NCI-H345 treated with DMSO at 0.1 percent for 48 hours (cell line): ENCODE results near the gene CDC14A.
"Not testable (repeated sequence)": the region's sequence is repeated elsewhere in the genome, so short reads cannot be mapped to it uniquely, and the experiment has no call there.

Experiments
- DNase-seq: peaks from one replicate; lab custom pipeline; 2025; ENCODE audit not compliant: unreplicated experiment; lab: John Stamatoyannopoulos, UW

CDC14A gene

DNA sequence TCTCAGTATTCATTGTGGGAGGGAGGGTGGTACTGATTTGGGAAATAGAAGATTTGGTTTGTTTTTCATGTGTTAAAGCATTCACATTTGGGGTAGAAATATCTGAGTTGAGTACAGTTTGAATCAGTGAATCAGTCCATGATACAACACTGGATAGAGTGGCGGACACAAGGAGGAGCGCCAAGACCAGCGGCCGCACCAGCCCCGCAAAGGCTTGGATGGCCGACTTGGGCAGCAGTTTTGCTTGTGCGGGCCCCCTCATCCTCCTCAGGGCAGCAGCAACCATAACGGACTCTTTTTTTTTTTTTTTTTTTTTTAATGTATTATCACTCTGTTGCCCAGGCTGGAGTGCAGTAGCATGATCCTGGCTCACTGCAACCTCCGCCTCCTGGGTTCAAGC is 20.0 kb upstream of the CDC14A start:
- no peak for DNase-seq

DNA sequence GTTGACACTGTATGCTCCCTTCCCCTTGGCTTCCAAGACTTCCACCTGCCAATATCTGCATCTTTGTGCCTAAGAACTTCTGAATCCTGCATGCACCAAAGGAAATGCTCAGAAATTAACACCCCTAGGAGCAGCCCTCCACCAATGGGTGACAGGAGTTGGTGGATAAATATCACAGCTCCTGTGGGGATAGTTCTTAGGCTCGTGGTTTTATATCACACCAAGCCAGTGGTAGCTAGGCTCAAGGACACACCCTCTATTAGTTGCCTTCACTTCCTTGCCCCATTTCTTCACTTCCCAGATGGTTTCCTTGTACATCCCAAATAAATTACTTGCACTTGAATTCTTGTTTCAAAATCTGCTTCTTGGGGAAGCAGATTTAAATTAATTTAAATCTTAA is 16.9 kb upstream of the CDC14A start:
- DNase-seq: no peak

- not testable (repeated sequence) for DNase-seq
Measured at GRCh38 chr1:100337878-100338277, 14.4 kb upstream of the CDC14A start.

GRCh38 chr1:100339735-100340134 is 12.6 kb upstream of the CDC14A start:
- not testable (repeated sequence) for DNase-seq

DNA sequence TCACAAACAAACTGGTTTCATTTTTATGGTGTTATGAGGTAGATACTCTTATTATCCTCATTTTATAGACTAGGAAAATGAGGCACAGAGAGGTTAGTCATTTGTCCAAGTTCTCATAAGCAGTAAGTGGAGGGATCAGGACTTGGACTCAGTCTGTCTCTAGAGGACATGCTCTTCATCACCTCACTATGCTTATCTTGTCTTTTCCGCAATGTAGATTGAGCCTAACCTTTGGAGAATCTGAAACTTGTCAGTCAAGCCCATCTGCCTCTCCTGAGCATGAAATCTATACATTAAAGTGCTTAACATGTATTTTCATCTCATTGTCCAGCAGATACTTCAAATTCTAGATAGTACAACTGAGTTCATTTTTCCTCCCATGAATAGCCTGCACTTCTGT is 11.8 kb upstream of the CDC14A start:
- DNase-seq: no peak

DNA sequence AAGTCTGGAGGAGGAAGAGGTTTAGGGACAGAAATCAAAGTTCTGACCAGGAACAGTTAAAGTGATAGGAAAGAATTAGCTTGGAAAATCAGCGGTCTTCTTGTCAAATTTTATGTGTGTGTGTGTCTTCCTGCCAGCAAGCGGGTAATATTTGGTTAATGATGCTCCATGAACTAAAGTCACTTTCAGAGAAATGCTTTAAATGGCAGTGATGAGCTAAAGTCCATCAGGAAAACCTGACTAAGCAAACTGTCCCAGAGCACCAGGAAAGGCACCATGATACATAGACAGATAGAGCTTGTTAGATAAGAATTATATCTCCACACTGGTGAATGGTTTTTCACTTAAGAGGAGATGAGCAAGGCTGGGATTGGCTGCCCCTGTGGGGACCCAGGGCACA is 10.0 kb upstream of the CDC14A start:
- DNase-seq: no peak

DNA sequence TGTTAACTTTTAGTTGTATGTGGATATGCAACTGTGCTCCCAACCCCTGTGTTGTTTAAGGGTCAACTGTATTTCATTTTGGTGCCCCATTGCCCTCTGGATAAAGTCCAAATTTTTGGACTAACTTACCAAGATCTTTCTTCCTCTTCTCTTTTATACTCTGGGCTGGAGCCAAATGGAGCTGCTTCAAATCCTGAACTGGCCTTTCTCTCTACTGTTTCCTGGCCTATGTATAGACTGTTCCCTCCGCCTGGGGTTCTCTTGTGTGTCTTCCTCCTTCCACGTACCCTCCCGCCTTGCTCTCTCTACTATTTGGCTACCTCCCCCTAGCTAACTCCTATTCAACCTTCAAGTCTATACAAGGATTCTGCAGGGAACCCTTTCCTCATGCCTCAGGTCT is 8.4 kb upstream of the CDC14A start:
- DNase-seq: no peak

DNA sequence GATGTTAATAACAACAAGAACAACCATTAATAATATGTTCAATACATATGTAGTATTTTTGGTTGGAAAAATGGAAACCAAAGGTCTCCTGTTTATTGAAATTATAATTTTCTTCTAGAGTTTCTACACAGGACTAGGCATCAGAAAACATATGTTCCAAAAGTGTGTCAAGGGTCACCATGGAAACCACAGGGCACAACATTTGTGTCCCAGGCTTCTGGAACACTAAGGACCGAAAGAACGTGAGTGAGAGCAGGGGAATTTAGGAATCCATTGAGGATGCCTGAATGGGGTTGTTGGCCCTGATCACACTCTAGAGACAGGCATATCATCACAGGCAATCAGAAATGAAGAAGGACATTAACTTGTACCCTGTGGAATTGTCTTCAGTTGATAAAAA is 7.5 kb upstream of the CDC14A start:
- no peak for DNase-seq

DNA sequence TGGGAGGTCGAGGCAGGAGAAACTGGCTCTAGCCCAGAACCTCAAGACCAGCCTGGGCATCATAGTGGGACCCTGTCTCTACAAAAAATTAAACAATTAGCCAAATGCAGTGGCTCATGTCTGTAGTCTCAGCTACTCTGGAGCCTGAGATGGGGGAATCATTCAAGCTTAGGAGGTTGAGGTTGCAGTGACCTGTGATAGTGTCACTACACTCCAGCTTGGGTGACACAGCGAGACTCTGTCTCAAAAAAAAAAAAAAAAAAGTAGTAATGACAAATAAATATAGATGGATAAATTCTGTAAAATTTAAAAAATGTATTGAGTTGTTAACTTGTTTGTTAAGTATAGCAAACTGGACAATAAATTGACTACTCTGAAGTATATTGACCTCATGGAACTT is 5.9 kb upstream of the CDC14A start:
- DNase-seq: no peak

GRCh38 chr1:100347009-100347966 is 5.0 kb upstream of the CDC14A start:
- DNase-seq: no peak

- no peak for DNase-seq
Measured at GRCh38 chr1:100348549-100349144, 3.7 kb upstream of the CDC14A start.

GRCh38 chr1:100349246-100349645 is 3.1 kb upstream of the CDC14A start:
- DNase-seq: no peak

DNA sequence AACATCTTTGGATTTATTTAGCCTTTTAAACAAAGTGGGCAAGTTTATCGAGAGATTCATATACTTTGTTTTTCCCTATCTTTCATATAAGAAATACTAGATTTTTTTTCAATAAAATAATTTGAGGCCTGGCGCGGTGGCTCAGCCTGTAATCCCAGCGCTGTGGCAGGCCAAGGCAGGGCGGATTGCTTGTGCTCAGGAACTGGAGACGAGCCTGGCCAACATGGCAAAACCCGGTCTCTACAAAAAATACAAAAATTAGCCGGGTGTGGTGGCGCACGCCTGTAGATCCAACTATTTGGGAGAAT is 1.6 kb upstream of the CDC14A start:
- no peak for DNase-seq

GRCh38 chr1:100351095-100351887 is 1.0 kb upstream of the CDC14A start:
- peak; percentile 93 for DNase-seq

DNA sequence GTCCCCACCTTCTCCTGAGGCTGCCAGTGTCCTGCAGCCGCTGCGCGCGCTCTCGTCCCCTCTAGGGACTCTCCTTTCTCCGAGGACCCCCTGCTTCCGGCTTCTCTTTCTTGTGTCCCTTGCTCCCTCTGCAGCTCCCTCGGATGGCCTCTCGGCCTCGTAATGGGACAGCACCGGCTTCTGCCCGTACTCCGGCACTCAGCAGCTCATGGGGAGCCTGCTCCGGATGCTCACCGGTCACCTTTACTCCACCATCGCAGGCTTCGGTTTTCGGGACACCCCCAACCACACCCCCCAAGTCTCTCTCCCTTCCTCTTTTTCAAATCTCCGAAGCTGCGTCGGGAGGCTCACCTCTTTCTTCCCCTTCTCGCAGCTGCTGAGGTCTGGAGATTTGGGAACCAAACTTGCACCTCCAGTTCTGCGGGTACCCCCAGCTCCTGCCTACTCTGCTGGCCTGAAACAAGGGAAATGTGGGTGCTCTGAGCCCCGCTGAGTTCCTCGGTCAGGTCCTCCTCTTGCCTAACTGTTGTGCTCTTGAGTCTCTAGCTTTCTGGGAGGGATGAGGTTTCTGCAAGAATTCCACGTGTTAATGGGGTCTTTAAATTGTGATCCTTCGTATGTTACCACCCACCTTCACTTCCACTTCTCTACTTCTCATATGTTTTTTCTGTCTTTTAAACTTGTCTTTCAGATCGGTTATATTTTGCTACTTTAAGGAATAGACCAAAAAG is 930 bp downstream of the CDC14A start:
- DNase-seq: no peak

DNA sequence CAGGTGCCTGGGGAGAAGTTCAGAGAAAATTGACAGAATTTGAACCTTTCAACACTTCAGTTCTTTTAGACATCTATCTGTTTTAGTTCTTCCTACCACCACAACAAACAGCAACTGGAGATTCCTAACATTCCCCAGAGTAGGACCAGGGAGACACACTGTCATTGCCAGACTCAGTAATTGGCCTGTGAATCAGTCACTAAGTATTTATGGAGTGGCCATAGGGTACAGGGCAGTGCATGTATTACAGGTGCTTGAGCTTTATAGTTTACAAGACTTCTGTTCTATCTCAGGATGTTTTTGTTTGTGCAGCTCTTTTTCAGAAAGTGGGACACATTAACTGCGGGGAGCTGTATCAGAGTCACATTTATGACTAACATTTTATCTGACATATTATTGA is 1.7 kb downstream of the CDC14A start:
- no peak for DNase-seq

DNA sequence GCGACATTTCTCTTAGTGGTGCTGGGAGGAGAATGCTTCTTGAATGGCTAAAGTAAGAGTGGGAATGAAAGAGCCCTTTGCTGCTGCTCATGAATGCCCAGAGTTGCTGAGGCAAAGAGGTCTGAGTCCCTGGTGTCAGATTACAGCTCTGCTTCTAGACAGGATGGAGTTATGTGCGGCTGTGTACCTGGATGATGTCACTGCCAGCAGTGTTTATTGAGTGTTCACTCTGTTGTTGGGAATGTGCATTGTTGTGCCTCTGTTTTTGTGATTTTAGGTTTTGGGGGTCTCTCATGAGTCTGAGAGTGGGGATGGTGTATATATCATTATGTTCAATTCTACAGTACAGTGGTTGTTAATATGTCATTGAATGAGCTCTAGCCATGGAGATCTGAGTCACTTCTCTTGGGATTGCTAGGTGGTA is 2.7 kb downstream of the CDC14A start:
- peak; percentile 70 for DNase-seq

DNA sequence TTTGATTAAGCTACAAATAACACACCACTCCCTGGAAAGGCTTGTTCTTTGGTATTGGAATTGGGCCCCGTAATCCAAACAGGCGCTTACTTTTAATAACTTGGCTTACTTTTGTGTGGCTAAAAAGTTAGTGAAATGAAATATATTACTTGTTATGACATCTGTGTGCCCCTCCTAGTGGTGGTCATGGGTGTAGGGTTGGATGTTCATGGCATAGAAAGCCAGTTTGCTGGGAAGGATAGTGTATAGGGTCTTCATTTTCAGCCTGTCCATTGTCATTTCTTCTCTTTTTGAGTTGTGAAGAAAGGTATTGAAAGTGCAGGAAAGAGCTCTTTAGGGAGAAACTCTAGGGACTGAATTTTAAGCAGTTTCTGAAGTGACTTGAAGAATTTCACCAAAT is 5.9 kb downstream of the CDC14A start:
- DNase-seq: no peak

DNA sequence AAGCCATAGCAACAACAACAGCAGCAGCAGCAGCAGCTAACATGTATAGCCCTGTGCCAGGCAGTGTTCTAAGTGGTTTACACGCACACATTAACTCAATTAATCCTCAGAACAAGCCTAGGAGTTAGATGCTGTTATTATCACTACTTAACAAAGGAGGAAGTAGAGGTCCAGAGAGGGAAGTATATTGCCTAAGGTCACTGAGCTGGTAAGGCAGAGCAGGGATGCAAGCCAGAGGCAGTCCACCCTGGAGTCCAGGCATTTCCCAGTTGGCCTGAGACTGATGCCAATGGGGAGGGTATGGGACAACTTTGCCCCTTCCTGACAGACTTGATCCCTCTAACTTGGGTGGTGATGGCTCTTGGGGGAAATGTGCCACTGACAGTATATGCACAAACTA is 6.8 kb downstream of the CDC14A start:
- DNase-seq: no peak

DNA sequence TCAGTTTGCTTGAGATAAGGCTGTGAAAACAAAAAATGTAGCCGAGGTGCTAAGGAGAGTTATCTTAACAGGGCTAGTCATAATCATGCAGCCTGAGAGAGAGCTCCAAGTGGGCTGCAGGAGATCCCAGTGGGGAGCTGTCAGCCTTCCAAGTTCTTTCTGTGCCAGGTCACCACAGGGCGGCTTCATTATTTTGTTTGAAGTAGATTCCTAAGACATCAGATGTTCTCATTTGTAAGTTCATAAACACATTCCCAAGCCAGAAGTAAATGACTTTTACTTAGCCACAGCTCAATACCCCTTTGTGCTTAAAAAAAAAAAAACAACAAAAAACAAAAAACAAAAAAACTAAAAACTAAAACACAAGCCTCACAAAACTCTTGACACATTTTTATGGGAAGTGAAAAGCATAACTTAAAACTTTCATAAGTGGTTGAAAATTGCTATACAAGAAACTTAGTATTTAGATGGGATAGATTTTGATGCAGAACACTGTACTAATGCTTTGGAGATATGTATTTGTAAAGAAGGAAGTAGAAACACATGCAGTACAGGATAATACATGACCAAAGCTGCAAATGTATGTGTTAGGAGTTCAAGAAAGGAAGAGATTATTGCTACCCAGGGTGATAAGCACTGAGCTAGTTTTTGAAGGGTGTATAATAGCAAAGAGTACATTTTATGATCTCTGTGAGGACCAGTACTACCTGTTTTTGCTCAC is 8.6 kb downstream of the CDC14A start:
- DNase-seq: no peak
